Glomerular endothelial cell (primary cell): ENCODE measurements around the gene SPG7. TPM values are rescaled to one million over a fixed set of nuclear protein-coding genes. Genes with fewer than 3 reads are reported as not detected.

Experiments used
- DNase-seq: peaks from one replicate; pipeline ENCODE4 v3.0.0-alpha.2; 2011; ENCODE audit warnings: low read depth, low spot score; ENCODE audit errors: extremely low read depth
- total RNA-seq: library from RNA; depleted of rRNA; stranded (reverse); fragments of >200 nt; gene quantifications from 2 replicates; pipeline ENCODE4 v1.2.3, GENCODE V29; 2015

Gene SPG7
- total RNA-seq, 1 donor from 2014 or later: 210 TPM

- no peak for DNase-seq
Measured at GRCh38 chr16:89484923-89485679, 23.1 kb upstream of the SPG7 start.

DNA sequence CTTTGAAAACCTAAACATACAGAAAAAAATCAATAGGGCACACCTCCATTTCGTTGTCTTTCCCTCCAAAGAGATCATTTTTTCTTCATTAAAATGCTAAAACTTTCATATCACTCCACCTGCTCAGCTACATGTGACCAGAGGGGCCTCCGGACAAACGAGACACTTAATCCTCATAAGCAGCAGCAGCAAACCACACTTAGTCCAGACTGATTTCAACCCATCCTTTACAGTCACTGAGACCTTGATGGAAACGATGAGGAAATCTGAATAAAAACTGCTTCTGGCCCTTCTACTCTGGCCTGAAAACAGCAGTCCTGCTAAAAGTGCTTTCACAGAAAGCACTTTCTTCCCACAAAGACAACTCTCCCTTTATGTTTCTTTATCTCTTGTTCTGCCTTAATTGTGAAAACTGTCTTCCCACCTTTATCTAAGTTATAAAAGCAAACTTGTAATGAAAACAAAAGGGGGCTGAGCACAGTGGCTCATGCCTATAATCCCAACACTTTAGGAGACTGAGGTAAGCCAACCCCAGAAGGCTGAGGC is 22.4 kb upstream of the SPG7 start:
- no peak for DNase-seq

DNA sequence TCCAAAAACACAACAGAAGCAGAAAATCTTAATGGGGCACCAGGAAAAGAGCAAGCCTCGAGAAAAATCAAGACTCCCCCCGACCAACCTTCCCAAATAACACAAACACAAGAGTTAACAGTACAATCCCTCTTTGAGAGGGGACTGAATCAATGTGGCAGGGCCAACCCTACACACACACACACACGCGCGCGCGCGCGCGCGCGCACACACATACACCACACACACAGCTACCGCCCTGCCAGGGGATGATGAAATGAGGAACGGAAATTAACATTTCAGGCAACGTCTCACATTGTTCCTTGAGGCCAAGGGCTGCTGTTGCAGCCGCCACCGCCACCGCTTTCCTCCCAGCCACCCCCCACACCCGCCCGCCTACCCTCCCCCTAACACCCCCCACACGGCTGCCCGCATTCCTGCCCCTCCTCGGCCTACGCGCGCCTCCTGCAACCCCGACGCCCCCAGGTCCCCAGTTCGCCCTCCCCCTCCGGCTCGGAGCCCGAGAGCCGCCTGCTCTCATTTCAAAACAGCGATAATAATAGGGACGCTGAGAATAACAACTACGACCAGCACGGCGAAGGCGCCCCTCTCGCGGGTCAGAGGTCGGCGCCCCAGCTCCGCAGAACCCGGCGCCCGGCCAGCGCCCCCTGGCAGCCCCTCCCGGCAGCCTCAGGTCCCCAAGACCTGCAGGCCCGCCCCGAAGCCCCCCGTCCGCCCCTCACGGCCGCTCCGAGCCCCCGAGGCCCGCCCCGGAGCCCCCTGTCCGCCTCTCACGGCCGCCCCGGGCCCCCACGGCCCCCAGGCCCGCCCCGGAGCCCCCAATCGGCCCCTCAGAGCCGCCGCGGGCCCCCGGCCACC is 18.9 kb upstream of the SPG7 start:
- DNase-seq: peak; percentile 71

GRCh38 chr16:89489898-89490438 is 18.2 kb upstream of the SPG7 start:
- DNase-seq: no peak

DNA sequence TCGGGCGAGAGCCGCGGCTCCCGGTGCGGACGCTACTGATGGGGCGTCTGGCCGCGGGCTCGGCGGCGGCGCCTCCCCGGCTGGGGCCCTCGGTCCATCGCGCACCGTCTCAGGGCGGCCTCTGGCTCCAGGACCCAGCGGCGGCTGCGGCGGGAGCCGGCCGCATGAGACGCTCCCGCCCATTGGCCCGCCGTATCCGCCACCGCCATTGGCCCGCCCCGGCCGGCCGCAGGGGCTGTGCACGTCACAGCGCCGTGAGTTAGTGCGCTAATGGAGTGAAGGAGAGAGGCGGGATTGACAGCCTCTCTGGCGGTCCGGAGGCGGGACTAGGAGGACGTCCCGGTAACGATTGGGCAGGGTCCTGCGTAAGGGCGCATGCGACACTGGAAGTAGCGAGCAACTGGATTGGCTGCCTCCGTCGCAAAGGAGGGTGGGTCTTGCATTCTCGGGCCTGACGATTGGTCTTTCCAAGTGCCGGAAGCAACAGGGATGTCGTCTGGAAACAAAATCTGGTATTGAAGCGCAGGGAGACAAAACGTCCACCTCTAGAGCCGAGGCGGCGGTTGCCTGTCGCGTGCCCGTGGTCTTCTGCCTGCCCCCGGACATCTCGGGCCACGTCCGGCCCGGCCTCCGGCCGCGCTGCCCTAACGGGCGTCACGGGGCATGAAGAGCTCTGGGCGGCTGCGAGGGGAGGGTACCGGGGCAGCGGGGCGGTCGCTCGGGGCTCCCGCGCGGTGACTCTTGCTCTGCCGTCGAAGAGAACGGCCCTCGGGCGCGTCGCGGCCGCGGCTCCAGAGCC is 17.6 kb upstream of the SPG7 start, which contains the start of gene ANKRD11:
Gene ANKRD11, minus strand, starts transcription at position 123 of the 799 bp plus-strand sequence. CDS start 173,542 bp downstream, outside the sequence.
- DNase-seq: peak; percentile 94

- DNase-seq: no peak
Measured at GRCh38 chr16:89491238-89491869, 16.8 kb upstream of the SPG7 start.

DNA sequence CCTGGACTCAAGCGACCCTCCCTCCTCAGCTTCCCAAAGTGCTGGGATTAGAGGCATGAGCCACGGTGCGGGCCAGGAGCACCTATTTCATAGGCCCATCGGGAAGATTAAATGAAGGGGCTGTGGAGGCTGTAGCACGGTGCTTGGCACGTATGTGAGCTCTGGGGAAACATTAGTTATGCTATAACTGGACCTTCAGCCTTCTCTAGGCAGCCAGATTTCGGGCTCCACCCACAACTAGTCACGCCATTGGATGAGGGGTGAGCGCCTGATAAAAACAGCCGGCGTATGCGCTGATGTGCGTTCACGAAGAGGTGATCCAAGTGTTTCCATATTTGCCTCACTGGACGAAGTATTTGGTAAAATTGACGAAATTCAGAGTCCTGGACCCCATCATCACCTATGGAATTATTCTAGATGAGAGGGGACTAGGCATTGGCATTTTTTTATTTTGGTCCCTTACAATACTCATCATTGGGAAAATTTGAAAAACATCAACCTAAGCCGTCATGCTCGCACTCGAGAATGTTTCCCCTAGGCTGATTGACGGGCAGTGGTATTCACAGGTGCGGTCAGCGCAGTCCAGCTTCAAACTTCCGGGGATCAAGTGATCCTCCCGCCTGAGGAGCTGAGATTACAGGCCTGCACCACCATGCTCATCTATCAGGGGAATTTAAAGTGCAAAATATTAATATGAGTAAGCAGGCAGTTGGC is 16.1 kb upstream of the SPG7 start:
- DNase-seq: no peak

- no peak for DNase-seq
Measured at GRCh38 chr16:89493776-89494175, 14.4 kb upstream of the SPG7 start.

DNA sequence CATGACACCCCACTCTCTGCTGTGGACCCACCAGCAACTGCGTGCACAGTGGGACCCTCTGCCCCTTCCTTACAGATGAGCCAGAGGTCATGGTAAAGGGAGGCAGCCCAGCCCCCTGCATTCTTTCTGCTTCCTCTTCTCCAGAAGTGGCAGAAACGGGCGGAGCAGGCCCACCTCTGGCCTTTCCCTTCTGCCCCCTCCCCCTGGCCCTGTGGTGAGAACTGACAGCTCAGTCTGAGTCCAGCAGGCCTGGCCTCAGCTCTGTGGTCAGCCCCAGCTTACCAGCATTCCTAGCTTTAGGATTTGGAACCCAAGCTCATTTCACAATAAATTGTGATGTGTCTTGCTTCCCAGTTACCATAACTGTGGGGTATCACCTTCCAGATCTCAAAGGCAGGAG is 13.1 kb upstream of the SPG7 start:
- DNase-seq: no peak

DNA sequence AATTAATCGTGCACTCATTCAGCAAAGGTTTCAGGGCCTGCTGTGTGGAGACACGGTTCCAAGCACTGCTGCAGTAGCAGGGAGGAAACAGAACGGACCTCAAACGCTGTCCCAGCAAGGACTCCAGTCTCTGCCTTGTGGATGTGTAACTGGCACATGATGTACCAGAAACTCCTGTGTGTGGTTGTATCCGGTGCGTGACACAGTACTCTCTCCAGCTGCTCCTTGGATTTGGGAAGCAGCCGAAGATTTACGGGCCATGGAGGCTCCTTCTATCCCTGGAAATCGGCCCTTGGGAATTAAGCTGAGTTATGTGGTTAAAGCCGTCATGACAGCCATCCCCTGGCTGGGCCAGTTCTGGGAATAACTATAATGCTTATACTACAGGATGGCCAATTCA is 9.4 kb upstream of the SPG7 start:
- no peak for DNase-seq

GRCh38 chr16:89499767-89500166 is 8.4 kb upstream of the SPG7 start:
- DNase-seq: no peak

GRCh38 chr16:89502081-89502843 is 5.9 kb upstream of the SPG7 start:
- DNase-seq: no peak

DNA sequence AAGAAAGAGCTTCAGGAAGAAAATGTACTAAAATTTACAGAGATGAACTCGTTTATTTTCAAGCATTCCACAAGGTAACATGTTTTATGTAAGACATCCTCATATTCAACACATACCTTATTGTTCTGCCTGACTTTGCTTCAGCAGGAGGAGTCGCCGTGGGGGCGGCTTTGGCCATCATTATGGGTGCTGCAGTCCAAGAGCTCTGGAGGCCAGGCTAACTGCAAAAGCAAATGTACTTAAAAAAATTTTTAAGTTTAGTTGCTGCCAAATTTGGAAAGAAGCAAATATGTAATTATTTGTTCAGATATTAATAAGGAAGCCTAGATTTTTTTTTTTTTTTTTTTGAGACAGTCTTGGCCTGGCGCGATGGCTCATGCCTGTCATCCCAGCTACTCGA is 4.1 kb upstream of the SPG7 start:
- DNase-seq: no peak

DNA sequence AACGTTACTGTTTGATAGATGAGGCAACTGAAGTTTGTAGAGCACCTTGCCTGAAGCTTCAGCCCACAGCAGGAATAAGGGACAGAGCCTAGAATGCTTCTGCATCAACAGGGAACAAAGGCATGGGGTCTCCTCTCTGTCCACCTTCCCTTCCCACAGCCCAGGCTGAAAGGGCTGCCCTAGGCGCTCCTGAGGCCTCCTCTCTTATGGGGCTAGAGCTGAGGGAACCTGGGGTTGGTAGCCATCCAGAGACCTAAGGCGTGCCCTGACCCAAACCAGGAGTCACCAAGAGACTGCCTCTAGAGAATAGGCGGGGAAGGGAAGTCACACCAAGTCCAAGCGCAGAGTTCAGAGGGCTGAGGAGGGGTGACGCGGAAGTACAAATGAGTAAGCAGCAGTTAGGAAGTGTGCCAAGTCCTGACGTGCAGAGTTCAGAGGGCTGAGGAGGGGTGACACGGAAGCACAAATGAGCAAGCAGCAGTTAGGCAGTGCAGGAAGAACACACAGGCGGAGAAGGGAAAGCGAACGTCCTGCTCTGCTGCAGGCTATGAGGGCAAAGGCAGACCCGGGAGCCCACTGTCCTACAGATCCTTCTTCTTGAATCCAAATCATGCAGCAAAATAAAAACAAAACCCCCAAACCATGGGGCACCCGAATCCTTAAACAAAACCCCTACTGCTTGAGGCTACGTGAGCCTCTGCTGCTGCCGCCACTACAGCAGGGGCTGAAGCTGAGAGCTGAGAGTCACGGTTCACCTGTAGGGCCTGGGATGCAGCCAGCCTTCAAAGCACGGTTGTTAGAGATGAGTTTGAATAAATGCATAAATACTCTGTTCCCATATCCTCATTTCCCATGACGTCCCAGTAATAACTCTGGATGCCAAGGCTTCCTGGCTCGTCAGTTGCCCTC is 2.7 kb upstream of the SPG7 start:
- DNase-seq: peak; percentile 84

- DNase-seq: no peak
Measured at GRCh38 chr16:89506113-89506504, 2.1 kb upstream of the SPG7 start.

- DNase-seq: no peak
Measured at GRCh38 chr16:89506791-89507191, 1.4 kb upstream of the SPG7 start.

GRCh38 chr16:89507214-89507833 is 879 bp upstream of the SPG7 start:
- DNase-seq: no peak
